GOT3 (cell line): ENCODE data around the gene RALGAPA2.

ENCODE experiments used
- DNase-seq: peaks from one replicate; lab custom pipeline; 2025; ENCODE audit warnings: mixed read lengths; lab: John Stamatoyannopoulos, UW

RALGAPA2 gene

GRCh38 chr20:20683481-20684321, 28.7 kb downstream of the RALGAPA2 start:
- no peak for DNase-seq

GRCh38 chr20:20683020-20683419, 29.4 kb downstream of the RALGAPA2 start:
- DNase-seq: no peak

- no peak for DNase-seq
Measured at GRCh38 chr20:20680991-20681508, 31.4 kb downstream of the RALGAPA2 start.

- no peak for DNase-seq
Measured at GRCh38 chr20:20679316-20679715, 33.1 kb downstream of the RALGAPA2 start.

GRCh38 chr20:20677186-20677585, 35.3 kb downstream of the RALGAPA2 start:
- no peak for DNase-seq

GRCh38 chr20:20668639-20669038, 43.8 kb downstream of the RALGAPA2 start:
- DNase-seq: no peak

- DNase-seq: no peak
Measured at GRCh38 chr20:20666359-20666758, 46.1 kb downstream of the RALGAPA2 start.

GRCh38 chr20:20665606-20666332, 46.7 kb downstream of the RALGAPA2 start:
- no peak for DNase-seq

GRCh38 chr20:20664795-20665589, 47.5 kb downstream of the RALGAPA2 start:
- no peak for DNase-seq

- DNase-seq: no peak
Measured at GRCh38 chr20:20663841-20664240, 48.6 kb downstream of the RALGAPA2 start.

GRCh38 chr20:20658871-20659431, 53.5 kb downstream of the RALGAPA2 start:
- DNase-seq: no peak

- DNase-seq: no peak
Measured at GRCh38 chr20:20658123-20658522, 54.3 kb downstream of the RALGAPA2 start.

- DNase-seq: no peak
Measured at GRCh38 chr20:20657092-20657491, 55.4 kb downstream of the RALGAPA2 start.

GRCh38 chr20:20655883-20656282, 56.6 kb downstream of the RALGAPA2 start:
- no peak for DNase-seq

- DNase-seq: no peak
Measured at GRCh38 chr20:20649945-20650344, 62.5 kb downstream of the RALGAPA2 start.

GRCh38 chr20:20643927-20644326, 68.5 kb downstream of the RALGAPA2 start:
- DNase-seq: no peak

- DNase-seq: no peak
Measured at GRCh38 chr20:20641783-20642182, 70.7 kb downstream of the RALGAPA2 start.

- no peak for DNase-seq
Measured at GRCh38 chr20:20638878-20639277, 73.6 kb downstream of the RALGAPA2 start.

- DNase-seq: no peak
Measured at GRCh38 chr20:20637998-20638725, 74.3 kb downstream of the RALGAPA2 start.

GRCh38 chr20:20635006-20635405, 77.4 kb downstream of the RALGAPA2 start:
- no peak for DNase-seq

GRCh38 chr20:20632644-20633043, 79.8 kb downstream of the RALGAPA2 start:
- no peak for DNase-seq
